K562 (cell line): Measurements from ENCODE around the gene FASN. TPM values are rescaled to one million over a fixed set of nuclear protein-coding genes. Genes with fewer than 3 reads are reported as not detected.
A peak's percentile ranks its signal among the peaks of the same experiment; 100 is the strongest.

Experiments used
- CCNT2 ChIP-seq: IDR thresholded peaks from 2 replicates; pipeline ENCODE4 v1.6.1; 2011; ENCODE audit warnings: borderline replicate concordance, low read depth, mild to moderate bottlenecking, moderate library complexity, mixed read lengths, low read length; ENCODE audit not compliant: insufficient read length; ENCODE audit errors: extremely low read depth
- ERF ChIP-seq: fragments of 450-650 bp; formaldehyde crosslinking; IDR thresholded peaks from 2 replicates; pipeline ENCODE4 v1.4.0; 2020; ENCODE audit warnings: mild to moderate bottlenecking, mixed read lengths
- GATA2 ChIP-seq: sonication (generic); formaldehyde crosslinking; IDR thresholded peaks from 2 replicates; pipeline ENCODE4 v1.4.0; 2020; ENCODE audit warnings: mild to moderate bottlenecking, missing genetic modification reagents
- MGA ChIP-seq: fragments of 450-650 bp; IDR thresholded peaks from 2 replicates; pipeline ENCODE4 v1.6.1; 2016; ENCODE audit warnings: mild to moderate bottlenecking, moderate library complexity
- MYC ChIP-seq, 2 experiments: fragments of 250-450 bp in 1 of 2; sonication (Bioruptor Pico) in 1 of 2; IDR thresholded peaks; 2 replicates each; pipeline versions ENCODE4 v1.5.1 to v1.6.1; 2012 to 2021; ENCODE audit warnings: low read depth in 2 of 2, borderline replicate concordance in 1 of 2, improper control_type of control experiment in 1 of 2, low read length in 1 of 2, mild to moderate bottlenecking in 1 of 2, moderate library complexity in 1 of 2
- NR2C1 ChIP-seq, 2 experiments: fragments of 450-650 bp; IDR thresholded peaks; 2 replicates each; pipeline ENCODE4 v1.6.1; 2017; ENCODE audit warnings: mild to moderate bottlenecking in 2 of 2, antibody characterized with exemption in 1 of 2, inconsistent platforms in 1 of 2, missing compliant biosample characterization in 1 of 2, missing genetic modification characterization in 1 of 2
- SAFB ChIP-seq: fragments of 200-400 bp; formaldehyde crosslinking; IDR thresholded peaks from 2 replicates; pipeline ENCODE4 v1.6.1; 2017; ENCODE audit warnings: low read depth, low read length, borderline replicate concordance
- ZNF395 ChIP-seq: fragments of 200-800 bp; sonication (Bioruptor generic); IDR thresholded peaks from 2 replicates; pipeline ENCODE4 v1.6.1; 2017; ENCODE audit warnings: missing genetic modification characterization, missing compliant biosample characterization
- ZNF584 ChIP-seq: fragments of 200-800 bp; sonication (Bioruptor generic); IDR thresholded peaks from 2 replicates; pipeline ENCODE4 v1.6.1; 2016; ENCODE audit warnings: low read depth, mild to moderate bottlenecking, missing genetic modification characterization, missing compliant biosample characterization
- ZNF695 ChIP-seq: fragments of 450-650 bp; formaldehyde crosslinking; IDR thresholded peaks from 2 replicates; pipeline ENCODE4 v1.4.0; 2020; ENCODE audit warnings: mild to moderate bottlenecking, moderate library complexity
- polyA plus RNA-seq, 8 experiments: library from polyadenylated mRNA; depleted of rRNA in 4 of 8; stranded (reverse) in 5 of 8; unstranded in 3 of 8; fragments of >200 nt; fragmentation: Nextera tagmentation in 2 of 8; fragmentation: Illumina TruSeq in 1 of 8; extraction: Ambion mirVana in 2 of 8; extraction: Trizol in 1 of 8; gene quantifications; 2 replicates each; pipeline versions ENCODE4 v1.2.1 to v1.2.3, GENCODE V29; 2011 to 2014; ENCODE audit warnings: inconsistent platforms in 1 of 8, missing spikeins in 1 of 8
- total RNA-seq, 7 experiments: library from RNA; depleted of rRNA in 6 of 7; stranded (reverse); fragments of >200 nt in 6 of 7; fragmentation: Illumina TruSeq in 2 of 7; extraction: Trizol in 2 of 7; gene quantifications; 2 replicates each; pipeline versions ENCODE4 v1.2.1 to v1.2.3, GENCODE V29; 2011 to 2021; ENCODE audit warnings: low replicate concordance in 1 of 7

The FASN gene
- total and polyA plus RNA-seq, 9 of the 15 experiments (the other 6 are each of a cell fraction or from before 2014, with no cell fraction given), result 0.15 to 663 (median 49.9) TPM

- TF ChIP-seq MGA, result peak; percentile 53; the same call in 1 of the 2 replicates
- TF ChIP-seq NR2C1 (IDR thresholded peaks at IDR 0.05), result peak; percentile 87
- TF ChIP-seq NR2C1 (tag; IDR thresholded peaks at IDR 0.05), result peak; percentile 93
- no peak for TF ChIP-seq ERF (CRISPR knock-in tag)
- TF ChIP-seq GATA2, result peak; percentile 59
- peak; percentile 43; the same call in 1 of the 2 replicates for TF ChIP-seq ZNF584
- TF ChIP-seq ZNF395 (CRISPR knock-in tag), result peak; percentile 43; the same call in 1 of the 2 replicates
- no peak for TF ChIP-seq SAFB
- TF ChIP-seq CCNT2, result peak; percentile 23
- TF ChIP-seq ZNF695 (CRISPR knock-in tag), result no peak
- peak; percentile 61 for TF ChIP-seq MYC (IDR thresholded peaks at IDR 0.05; ENCODE audit: low read depth, low read length)
- no peak for TF ChIP-seq MYC (CRISPR knock-in tag; IDR thresholded peaks at IDR 0.05; ENCODE audit: borderline replicate concordance, low read depth)
Observed at GRCh38 chr17:82103553-82104451, 5.8 kb upstream of the FASN start (continued).
